Measurements from ENCODE around the gene PDE4D. TPM values are rescaled to one million over a fixed set of nuclear protein-coding genes. Genes with fewer than 3 reads are reported as not detected.

The PDE4D gene
- total RNA-seq, 1 donor from 2014 or later: 14.2 TPM

- no peak overlapping the region for H3K27ac Mint-ChIP-seq (ENCODE audit: unreplicated experiment)
- no peaks in the 10 kb centered on the region for H3K9me3 Mint-ChIP-seq (ENCODE audit: unreplicated experiment)
- no peaks in the 10 kb centered on the region for H3K4me1 Mint-ChIP-seq (ENCODE audit: low read depth, unreplicated experiment)
Measured at GRCh38 chr5:59054963-59055528, 838.5 kb downstream of the PDE4D start.

GRCh38 chr5:59051951-59052350 lies 841.6 kb downstream of the PDE4D start:
- no peaks in the 10 kb centered on the region for H4K20me1 ChIP-seq (ENCODE audit: insufficient read depth, low read length)
- no peak overlapping the region for H3K4me3 Mint-ChIP-seq (ENCODE audit: unreplicated experiment)
- no peaks in the 10 kb centered on the region for H3K9me3 ChIP-seq (ENCODE audit: insufficient read depth, low read depth, low read length)
- no peaks in the 10 kb centered on the region for H3K4me1 Mint-ChIP-seq (ENCODE audit: low read depth, unreplicated experiment)
- H2AFZ ChIP-seq (ENCODE audit: low read depth, low read length): no peak overlapping the region
- no peaks in the 10 kb centered on the region for H3K79me2 ChIP-seq (ENCODE audit: insufficient read depth, low read length)
- H3K27me3 Mint-ChIP-seq (ENCODE audit: low read depth, unreplicated experiment): no peaks in the 10 kb centered on the region
- H3K4me3 ChIP-seq (ENCODE audit: insufficient read depth, low read depth, low read length): no peak overlapping the region
- FAIRE-seq (no peak), DNase-seq (ENCODE audit: low read depth) (no peak)
- H3K27me3 ChIP-seq (ENCODE audit: insufficient read depth, low read length): no peaks in the 10 kb centered on the region
- no peak overlapping the region for H3K4me2 ChIP-seq (ENCODE audit: low read length)
- H3K4me1 ChIP-seq (ENCODE audit: insufficient read depth, low read length): no peaks in the 10 kb centered on the region
- no peaks in the 10 kb centered on the region for H3K9me3 Mint-ChIP-seq (ENCODE audit: unreplicated experiment)
- H3K27ac Mint-ChIP-seq (ENCODE audit: unreplicated experiment): no peak overlapping the region
- TF ChIP-seq CTCF (IDR thresholded peaks at IDR 0.05; ENCODE audit: insufficient read depth, low read depth, low read length) (no peak), EZH2 (IDR thresholded peaks at IDR 0.05; ENCODE audit: insufficient read depth, low read length) (no peak)
- no peaks in the 10 kb centered on the region for H3K36me3 ChIP-seq (ENCODE audit: insufficient read depth, low read length)
- H3K27ac ChIP-seq (ENCODE audit: low read depth, low read length): no peak overlapping the region
- H3K9ac ChIP-seq (ENCODE audit: low read length): no peak overlapping the region
- H3K36me3 Mint-ChIP-seq (ENCODE audit: low read depth, unreplicated experiment): peaks cover 4% of the 10 kb centered on the region

More at GRCh38 chr5:59054963-59055528, 838.5 kb downstream of the PDE4D start:
- Mint-ChIP-seq H3K27me3 (ENCODE audit: low read depth, unreplicated experiment) (no peaks in the 10 kb centered on the region), H3K4me3 (ENCODE audit: unreplicated experiment) (no peak overlapping the region), H3K36me3 (ENCODE audit: low read depth, unreplicated experiment) (peaks cover 4% of the 10 kb centered on the region)
- Histone ChIP-seq H3K27me3 (ENCODE audit: insufficient read depth, low read length) (no peaks in the 10 kb centered on the region), H3K9ac (ENCODE audit: low read length) (no peak overlapping the region), H3K36me3 (ENCODE audit: insufficient read depth, low read length) (no peaks in the 10 kb centered on the region), H3K27ac (ENCODE audit: low read depth, low read length) (no peak overlapping the region), H3K4me1 (ENCODE audit: insufficient read depth, low read length) (no peaks in the 10 kb centered on the region), H3K4me3 (ENCODE audit: insufficient read depth, low read depth, low read length) (no peak overlapping the region), H3K79me2 (ENCODE audit: insufficient read depth, low read length) (no peaks in the 10 kb centered on the region), H3K4me2 (ENCODE audit: low read length) (no peak overlapping the region), H4K20me1 (ENCODE audit: insufficient read depth, low read length) (no peaks in the 10 kb centered on the region), H3K9me3 (ENCODE audit: insufficient read depth, low read depth, low read length) (no peaks in the 10 kb centered on the region), H2AFZ (ENCODE audit: low read depth, low read length) (no peak overlapping the region)
- DNase-seq (ENCODE audit: low read depth) (no peak), FAIRE-seq (no peak)
- no peak for TF ChIP-seq EZH2 (IDR thresholded peaks at IDR 0.05; ENCODE audit: insufficient read depth, low read length)
- TF ChIP-seq CTCF (IDR thresholded peaks at IDR 0.05; ENCODE audit: insufficient read depth, low read depth, low read length): no peak

GRCh38 chr5:59049095-59049494 lies 844.4 kb downstream of the PDE4D start:
- DNase-seq (ENCODE audit: low read depth) (no peak), FAIRE-seq (no peak)
- TF ChIP-seq CTCF (IDR thresholded peaks at IDR 0.05; ENCODE audit: insufficient read depth, low read depth, low read length) (no peak), EZH2 (IDR thresholded peaks at IDR 0.05; ENCODE audit: insufficient read depth, low read length) (no peak)

More at GRCh38 chr5:59049095-59049494, 844.4 kb downstream of the PDE4D start:
- H4K20me1 ChIP-seq (ENCODE audit: insufficient read depth, low read length): no peaks in the 10 kb centered on the region
- H3K27me3 Mint-ChIP-seq (ENCODE audit: low read depth, unreplicated experiment): no peaks in the 10 kb centered on the region
- H3K36me3 Mint-ChIP-seq (ENCODE audit: low read depth, unreplicated experiment): no peaks in the 10 kb centered on the region
- H3K9me3 ChIP-seq (ENCODE audit: insufficient read depth, low read depth, low read length): no peaks in the 10 kb centered on the region
- H3K27ac ChIP-seq (ENCODE audit: low read depth, low read length): no peak overlapping the region
- H3K27me3 ChIP-seq (ENCODE audit: insufficient read depth, low read length): no peaks in the 10 kb centered on the region
- H3K9ac ChIP-seq (ENCODE audit: low read length): no peak overlapping the region
- no peaks in the 10 kb centered on the region for H3K36me3 ChIP-seq (ENCODE audit: insufficient read depth, low read length)
- H2AFZ ChIP-seq (ENCODE audit: low read depth, low read length): no peak overlapping the region
- no peaks in the 10 kb centered on the region for H3K4me1 ChIP-seq (ENCODE audit: insufficient read depth, low read length)
- H3K27ac Mint-ChIP-seq (ENCODE audit: unreplicated experiment): no peak overlapping the region
- no peaks in the 10 kb centered on the region for H3K4me1 Mint-ChIP-seq (ENCODE audit: low read depth, unreplicated experiment)
- no peaks in the 10 kb centered on the region for H3K79me2 ChIP-seq (ENCODE audit: insufficient read depth, low read length)
- no peak overlapping the region for H3K4me2 ChIP-seq (ENCODE audit: low read length)
- no peak overlapping the region for H3K4me3 Mint-ChIP-seq (ENCODE audit: unreplicated experiment)
- H3K9me3 Mint-ChIP-seq (ENCODE audit: unreplicated experiment): no peaks in the 10 kb centered on the region
- no peak overlapping the region for H3K4me3 ChIP-seq (ENCODE audit: insufficient read depth, low read depth, low read length)

Data from astrocyte (in vitro differentiated cells and primary cell).